Activated T-helper 1 cell treated with anti-CD3 and anti-CD28 coated beads, Interleukin-2, amount 50 U/mL, for 16 hours (primary cell): ENCODE results near the gene UPK3A.
A peak's percentile ranks its signal among the peaks of the same experiment; 100 is the strongest.

ENCODE experiments used
- DNase-seq, 2 donors: peaks; one replicate each; pipeline ENCODE4 v3.0.0-alpha.2; 2020; ENCODE audit warnings: low read depth in 1 of 2, low spot score in 1 of 2

Gene UPK3A

GRCh38 chr22:45308391-45308956, 23.7 kb downstream of the UPK3A start:
- no peak for DNase-seq

DNA sequence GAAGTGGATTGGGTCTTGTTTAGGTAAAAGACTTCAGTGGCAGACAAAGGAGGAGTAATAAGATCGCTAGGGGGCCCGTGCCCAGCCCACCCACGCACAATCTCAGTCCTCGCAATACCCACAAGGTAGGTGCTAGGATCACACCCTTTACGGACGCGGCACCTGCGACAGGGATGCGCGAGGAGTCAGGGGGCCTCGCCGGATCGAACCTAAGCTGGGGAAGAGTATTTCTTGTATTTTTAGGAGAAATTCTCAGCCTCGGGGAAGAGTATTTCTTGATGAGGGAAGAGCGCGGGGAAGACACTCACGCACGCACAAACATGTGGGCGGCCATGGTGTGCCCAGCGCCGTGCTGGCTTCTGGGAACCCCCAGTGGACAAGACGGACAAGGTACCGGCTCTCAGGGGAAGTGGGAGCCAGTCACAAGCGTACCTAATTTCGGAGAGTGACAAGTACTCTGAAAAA, 24.2 kb downstream of the UPK3A start:
- DNase-seq = no peak

GRCh38 chr22:45309422-45310227, 24.9 kb downstream of the UPK3A start, which contains the start of gene FAM118A:
TSS of gene FAM118A (plus strand) at chr22:45309934. CDS start at chr22:45322380, 12,446 bp downstream.
- DNase-seq = peak; percentile 96 to 99

DNA sequence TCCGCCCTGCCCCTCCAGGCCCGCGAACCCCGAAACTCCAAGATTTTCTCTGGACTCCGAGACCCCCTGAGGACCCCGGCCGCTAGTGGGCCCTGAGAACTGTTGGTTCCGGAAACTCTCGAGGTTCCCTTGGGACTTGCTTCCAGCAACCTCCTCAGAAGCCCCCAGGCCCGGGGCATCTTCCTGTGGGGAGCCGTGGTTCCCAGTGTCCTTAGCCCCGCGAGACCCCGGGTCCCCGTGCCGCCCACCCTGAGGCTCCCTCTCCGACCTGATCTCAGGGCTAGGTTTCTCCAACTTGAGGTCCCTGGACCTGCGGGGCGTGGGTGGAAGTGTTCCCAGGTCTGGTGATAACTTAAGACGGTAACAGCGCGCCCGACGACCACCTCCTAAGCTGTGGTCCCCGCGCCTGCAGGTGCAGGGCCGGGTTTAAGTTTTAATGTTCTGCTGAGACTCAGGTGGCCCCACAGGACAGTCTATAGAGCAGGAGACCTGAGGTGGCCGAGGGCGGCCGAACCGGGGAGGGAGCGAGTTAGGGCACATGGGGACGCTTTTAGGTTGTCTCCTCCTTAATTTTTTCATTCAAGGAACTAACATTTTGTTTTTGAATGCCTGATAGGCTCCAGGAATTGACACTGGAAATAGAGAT, 25.7 kb downstream of the UPK3A start:
- no peak for DNase-seq

- no peak for DNase-seq
These were observed 26.3 kb downstream of the UPK3A start for GRCh38 chr22:45310977-45311531.

GRCh38 chr22:45312415-45312814, 27.7 kb downstream of the UPK3A start:
- no peak for DNase-seq

DNA sequence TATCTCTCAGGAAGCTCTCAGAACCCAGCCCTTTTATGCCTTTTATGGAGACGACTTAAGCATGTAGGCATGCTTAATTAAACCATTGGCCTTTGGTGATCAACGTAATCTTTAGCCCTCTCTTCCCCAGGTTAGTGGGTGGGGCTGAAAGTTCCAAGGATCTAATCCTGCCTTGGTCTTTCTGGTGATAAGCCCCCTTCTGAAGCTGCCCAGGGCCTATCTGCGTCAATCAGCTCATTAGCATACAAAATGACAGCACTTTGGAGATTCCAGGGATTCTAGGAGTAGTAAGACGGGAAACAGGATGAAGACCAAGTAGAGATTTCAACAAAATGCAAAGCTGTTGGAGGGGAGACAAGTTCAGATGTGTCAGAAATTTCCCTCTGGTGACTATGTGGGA, 28.1 kb downstream of the UPK3A start:
- no peak for DNase-seq

GRCh38 chr22:45314054-45314721, 29.4 kb downstream of the UPK3A start:
- no peak for DNase-seq

GRCh38 chr22:45314786-45315185, 30.0 kb downstream of the UPK3A start:
- DNase-seq = no peak

- DNase-seq = no peak
These were observed 32.2 kb downstream of the UPK3A start for GRCh38 chr22:45316796-45317526.

DNA sequence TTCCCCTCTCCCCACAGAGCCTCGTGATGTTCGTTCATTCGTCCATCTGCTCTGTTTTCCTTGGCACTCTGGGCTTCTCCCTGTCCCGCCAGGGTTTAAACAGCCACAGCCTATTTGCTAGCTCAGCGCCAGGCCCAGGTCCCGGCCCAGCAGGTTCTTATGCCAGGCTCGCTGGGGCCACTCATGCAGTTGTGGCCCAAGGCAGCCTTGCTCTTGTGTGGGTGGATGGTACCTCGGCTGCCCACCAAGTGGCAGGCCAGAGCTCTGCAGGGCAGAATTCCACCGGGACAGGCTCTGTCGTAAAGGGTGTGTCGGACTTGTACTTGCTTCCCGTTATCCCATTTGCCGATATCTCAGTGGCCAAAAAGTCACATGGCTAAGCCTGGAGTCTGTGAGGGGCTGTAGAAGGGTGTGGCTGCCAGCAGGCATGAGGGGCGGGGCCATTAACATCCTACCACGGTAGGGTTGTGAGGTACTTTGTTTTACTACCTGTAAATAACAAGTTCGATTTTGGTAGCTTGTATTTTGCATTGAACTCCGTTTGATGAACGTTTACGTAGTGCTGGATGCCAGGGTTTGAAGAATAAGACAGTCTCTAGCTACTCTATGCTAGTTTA, 32.9 kb downstream of the UPK3A start:
- no peak for DNase-seq

DNA sequence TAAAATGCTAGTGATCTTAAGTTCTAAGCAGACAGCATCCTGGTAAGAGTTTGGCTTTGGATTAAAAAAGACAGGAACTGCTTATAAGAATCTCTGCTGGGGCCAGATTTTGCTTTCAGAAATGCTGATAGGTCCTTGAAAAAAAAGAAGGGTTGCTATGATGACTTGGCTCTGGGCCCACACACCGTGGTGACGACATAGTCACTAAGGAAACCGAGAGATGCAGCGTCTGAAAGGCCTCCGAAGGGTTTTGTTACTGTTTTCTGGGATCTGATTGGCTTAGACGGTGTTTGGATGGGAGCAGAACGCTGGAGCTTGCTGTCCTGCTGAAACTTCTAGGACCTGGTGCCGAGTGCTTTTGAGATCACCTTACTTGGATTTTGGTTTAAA, 33.4 kb downstream of the UPK3A start:
- peak; percentile 76 to 77 for DNase-seq

DNA sequence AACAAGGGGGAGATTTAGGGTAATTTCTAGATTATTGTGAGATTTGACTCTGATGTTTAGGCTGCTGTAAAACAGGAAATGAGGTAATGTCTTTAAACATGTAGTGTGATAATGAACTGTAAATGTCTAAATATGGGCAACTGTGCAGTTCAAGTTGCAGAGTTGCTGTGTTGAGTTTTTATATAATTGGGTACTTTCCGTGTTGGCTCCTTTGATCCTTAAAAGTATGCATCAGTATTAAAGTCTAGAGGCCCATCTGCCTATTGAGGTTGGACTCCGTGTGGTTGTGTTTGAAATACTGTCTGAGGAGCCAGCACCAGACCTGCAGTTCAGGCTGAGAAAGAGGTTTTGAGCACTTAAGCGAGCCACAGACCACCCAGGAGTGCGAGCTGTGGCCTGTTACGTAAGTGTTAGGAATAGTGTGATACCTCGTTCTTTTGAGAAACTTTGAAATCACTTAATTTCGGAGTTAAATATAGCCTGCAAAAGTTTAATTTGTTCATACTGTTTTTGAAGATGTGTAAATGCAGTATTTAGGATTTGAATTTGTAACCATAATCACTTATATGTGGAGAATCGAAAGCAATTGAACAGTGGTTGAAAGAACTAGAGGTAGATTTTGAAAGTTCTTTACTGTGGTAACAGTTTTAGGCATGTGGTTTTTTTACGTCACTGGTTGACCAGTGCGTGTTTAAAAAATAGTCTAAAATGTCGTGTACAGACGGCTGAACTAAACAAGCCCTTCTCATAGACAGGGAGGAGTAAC, 34.0 kb downstream of the UPK3A start:
- peak in 1 of 2 donors; percentile 30 for DNase-seq

- DNase-seq = no peak
These were observed 34.6 kb downstream of the UPK3A start for GRCh38 chr22:45319324-45319685.

DNA sequence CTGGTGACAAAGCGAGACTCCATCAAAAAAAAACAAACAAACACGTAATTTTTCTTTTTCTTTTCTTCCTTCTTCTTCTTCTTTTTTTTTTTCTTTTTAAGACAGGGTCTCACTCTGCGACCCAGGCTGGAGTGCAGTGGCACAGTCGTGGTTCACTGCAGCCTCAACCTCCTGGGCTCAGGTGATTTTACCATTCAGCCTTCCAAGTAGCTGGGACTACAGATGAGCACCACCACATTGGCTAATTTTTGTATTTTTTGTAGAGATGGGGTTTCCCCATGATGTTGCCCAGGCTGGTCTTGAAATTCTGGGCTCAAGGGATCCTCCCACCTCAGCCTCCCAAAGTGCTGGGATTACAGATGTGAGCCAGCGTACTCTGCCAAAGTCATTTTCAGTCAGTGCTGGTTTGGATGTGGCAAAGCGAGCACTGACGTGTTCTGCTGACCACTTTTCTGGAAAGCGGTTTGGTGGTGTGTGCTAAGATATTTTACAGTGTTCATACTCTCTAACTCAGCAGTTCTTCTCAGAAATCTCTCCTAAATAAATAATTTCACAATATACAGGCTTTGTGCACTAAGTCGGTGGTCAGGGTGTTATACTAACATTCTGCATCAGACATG, 35.7 kb downstream of the UPK3A start:
- no peak for DNase-seq

DNA sequence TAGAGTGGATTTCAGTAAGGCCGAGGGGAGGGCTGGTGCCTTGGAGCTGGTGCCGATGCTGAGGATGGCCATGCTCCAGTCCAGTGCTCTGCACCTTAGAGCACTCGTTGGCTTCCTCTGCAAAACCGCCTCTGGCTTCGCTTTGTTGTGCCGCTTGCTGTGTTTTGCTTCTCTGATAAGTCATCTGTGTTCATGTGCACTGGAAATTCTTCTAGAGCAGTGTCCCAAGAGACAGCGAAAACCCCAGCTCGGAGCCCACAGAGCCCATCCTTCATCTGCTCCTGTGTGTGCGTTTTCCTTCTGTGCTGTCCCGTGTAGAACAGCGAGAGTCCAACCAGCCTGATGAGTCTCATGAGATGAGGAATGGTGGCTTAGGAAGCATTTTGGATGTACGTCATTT, 37.1 kb downstream of the UPK3A start:
- no peak for DNase-seq

DNA sequence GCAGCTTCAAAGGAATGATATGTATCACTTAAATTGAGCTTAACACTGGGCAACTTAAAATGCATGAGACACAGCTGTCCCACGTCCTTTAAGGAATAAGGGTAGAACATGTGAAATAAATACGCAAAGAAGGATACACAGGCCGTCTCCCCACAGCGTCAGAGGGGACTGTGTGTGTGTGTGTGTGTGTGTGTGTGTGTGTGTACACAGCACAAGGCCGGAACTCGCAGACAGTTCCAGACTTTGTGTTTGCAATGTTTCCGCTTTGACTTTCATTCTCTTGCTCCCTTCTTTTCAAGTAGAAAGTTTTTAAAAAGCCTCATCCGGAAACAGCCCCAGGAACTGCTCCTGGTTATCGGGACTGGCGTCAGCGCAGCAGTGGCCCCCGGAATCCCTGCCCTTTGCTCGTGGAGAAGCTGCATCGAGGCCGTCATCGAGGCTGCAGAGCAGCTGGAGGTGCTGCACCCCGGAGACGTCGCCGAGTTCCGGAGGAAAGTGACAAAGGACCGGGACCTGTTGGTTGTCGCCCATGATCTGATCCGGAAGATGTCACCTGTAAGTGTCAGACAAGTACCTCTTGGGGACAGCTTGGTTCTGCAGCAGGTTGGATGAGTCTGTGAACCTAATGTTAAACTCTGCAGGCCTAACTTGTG, 38.2 kb downstream of the UPK3A start:
- DNase-seq = no peak

DNA sequence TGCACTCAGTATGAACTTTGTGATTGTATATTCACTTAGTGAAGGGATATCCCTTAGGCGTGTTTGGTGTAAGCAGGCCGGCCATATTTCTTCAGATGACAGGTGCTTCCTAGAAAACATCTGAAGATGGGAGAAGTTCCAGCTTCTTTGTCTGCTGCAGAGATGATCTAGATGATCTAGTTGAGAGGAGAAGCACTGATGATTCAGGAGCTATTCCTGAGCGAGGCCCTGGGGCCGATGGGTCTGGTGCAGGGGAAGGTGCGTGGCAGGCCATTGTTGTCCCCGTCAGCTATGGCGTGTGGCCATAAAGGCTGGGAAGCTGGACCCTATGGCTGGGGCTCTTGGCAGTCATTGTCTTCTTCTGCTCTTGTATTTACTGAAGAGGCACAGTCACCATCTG, 38.9 kb downstream of the UPK3A start:
- no peak for DNase-seq

DNA sequence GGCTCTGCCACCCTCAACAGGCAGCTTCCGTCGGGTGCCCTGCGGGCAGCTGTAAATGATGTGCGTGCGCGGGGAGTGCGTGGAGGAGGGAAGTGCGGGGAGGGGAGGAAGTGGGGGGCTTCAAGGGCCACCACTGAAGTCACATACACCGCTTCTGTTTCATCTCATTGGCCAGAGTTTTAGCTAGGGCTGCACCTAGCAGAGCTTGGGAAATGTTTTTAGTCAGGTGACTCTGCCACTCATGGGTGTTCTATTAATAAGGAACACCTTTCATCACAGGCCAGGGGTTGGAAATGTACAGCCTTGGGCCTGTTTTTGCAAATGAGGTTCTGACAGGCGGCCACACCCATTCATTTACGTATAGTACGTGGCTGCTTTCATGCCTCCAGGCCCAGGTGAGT, 39.6 kb downstream of the UPK3A start:
- no peak for DNase-seq
